HG03558 (cell line): ENCODE data around the gene AIM2.
A peak's percentile ranks its signal among the peaks of the same experiment; 100 is the strongest.
"Not testable (repeated sequence)": the region's sequence is repeated elsewhere in the genome, so short reads cannot be mapped to it uniquely, and the experiment has no call there.

Experiments used
- ATAC-seq: cut with Tn5 transposase; IDR thresholded peaks from one replicate; pipeline ENCODE4 v1.9.1; 2021; ENCODE audit warnings: moderate number of reproducible peaks; ENCODE audit not compliant: unreplicated experiment; ENCODE audit errors: extremely low read depth

Gene AIM2

GRCh38 chr1:159076438-159077119, at the start of gene AIM2:
Gene AIM2, minus strand, starts transcription at chr1:159076766. Its CDS starts 3,267 bp downstream, at chr1:159073499.
- peak; percentile 48 for ATAC-seq

GRCh38 chr1:159123587-159123986, 47.0 kb upstream of the AIM2 start:
- ATAC-seq = no peak

- peak; percentile 53 for ATAC-seq
Observed at GRCh38 chr1:159122005-159122621, 45.5 kb upstream of the AIM2 start.

- peak; percentile 54 for ATAC-seq
Observed at GRCh38 chr1:159121526-159121925, 45.0 kb upstream of the AIM2 start.

GRCh38 chr1:159120317-159120716, 43.8 kb upstream of the AIM2 start:
- ATAC-seq = no peak

- no peak for ATAC-seq
Observed at GRCh38 chr1:159113596-159114433, 37.2 kb upstream of the AIM2 start.

GRCh38 chr1:159103021-159103420, 26.5 kb upstream of the AIM2 start:
- ATAC-seq = not testable (repeated sequence)

- ATAC-seq = no peak
Observed at GRCh38 chr1:159100589-159100988, 24.0 kb upstream of the AIM2 start.

- ATAC-seq = no peak
Observed at GRCh38 chr1:159098596-159098995, 22.0 kb upstream of the AIM2 start.

- ATAC-seq = no peak
Observed at GRCh38 chr1:159092036-159092760, 15.6 kb upstream of the AIM2 start.

GRCh38 chr1:159091607-159092031, 15.1 kb upstream of the AIM2 start:
- no peak for ATAC-seq

GRCh38 chr1:159091180-159091560, 14.6 kb upstream of the AIM2 start:
- ATAC-seq = no peak

GRCh38 chr1:159090286-159091179, 14.0 kb upstream of the AIM2 start:
- ATAC-seq = no peak

- no peak for ATAC-seq
Observed at GRCh38 chr1:159089184-159089791, 12.7 kb upstream of the AIM2 start.

GRCh38 chr1:159088546-159089183, 12.1 kb upstream of the AIM2 start:
- ATAC-seq = no peak

GRCh38 chr1:159088050-159088449, 11.5 kb upstream of the AIM2 start:
- ATAC-seq = no peak

GRCh38 chr1:159084867-159085266, 8.3 kb upstream of the AIM2 start:
- ATAC-seq = no peak

GRCh38 chr1:159084152-159084551, 7.6 kb upstream of the AIM2 start:
- ATAC-seq = no peak

GRCh38 chr1:159083013-159083412, 6.4 kb upstream of the AIM2 start:
- no peak for ATAC-seq
